ENCODE data around the gene SPPL2B.

The SPPL2B gene

DNA sequence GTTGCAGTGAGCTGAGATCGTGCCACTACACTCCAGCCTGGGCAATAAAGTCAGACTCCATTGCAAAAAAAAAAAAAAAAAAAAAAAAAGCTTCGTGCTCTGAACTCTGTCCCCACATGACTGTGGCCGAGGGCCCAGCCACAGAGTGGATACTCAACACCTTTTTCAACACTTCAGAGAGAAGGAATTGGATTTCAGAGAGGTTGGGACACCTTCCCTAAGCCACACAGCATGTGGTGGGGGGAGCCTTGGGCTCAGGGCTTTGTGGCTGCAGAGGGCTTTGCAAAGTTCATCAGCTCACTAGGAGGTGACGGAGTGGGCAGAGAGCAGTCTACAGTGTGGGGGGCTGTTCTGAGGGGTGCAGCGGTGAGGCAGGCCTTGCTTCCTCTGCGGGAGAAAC, 9.6 kb upstream of the SPPL2B start:
- no peak for DNase-seq
- no peak overlapping the region for H3K4me3 ChIP-seq
- peaks cover 0 to 14% (median 13%) of the 10 kb centered on the region in 3 donors for H3K9me3 ChIP-seq
- H3K27me3 ChIP-seq, result peaks cover 0 to 6% of the 10 kb centered on the region in 2 donors
- intact Hi-C loops (cut with DNase I; ENCODE audit: low total_unique reads), result no loop called here
- H3K27ac ChIP-seq, result no peak overlapping the region
- H3K36me3 ChIP-seq, result peaks cover 8 to 34% (median 25%) of the 10 kb centered on the region in 3 donors
- peaks cover 0 to 6% (median 0%) of the 10 kb centered on the region in 4 donors for H3K4me1 ChIP-seq
- TF ChIP-seq, protein P1, sequence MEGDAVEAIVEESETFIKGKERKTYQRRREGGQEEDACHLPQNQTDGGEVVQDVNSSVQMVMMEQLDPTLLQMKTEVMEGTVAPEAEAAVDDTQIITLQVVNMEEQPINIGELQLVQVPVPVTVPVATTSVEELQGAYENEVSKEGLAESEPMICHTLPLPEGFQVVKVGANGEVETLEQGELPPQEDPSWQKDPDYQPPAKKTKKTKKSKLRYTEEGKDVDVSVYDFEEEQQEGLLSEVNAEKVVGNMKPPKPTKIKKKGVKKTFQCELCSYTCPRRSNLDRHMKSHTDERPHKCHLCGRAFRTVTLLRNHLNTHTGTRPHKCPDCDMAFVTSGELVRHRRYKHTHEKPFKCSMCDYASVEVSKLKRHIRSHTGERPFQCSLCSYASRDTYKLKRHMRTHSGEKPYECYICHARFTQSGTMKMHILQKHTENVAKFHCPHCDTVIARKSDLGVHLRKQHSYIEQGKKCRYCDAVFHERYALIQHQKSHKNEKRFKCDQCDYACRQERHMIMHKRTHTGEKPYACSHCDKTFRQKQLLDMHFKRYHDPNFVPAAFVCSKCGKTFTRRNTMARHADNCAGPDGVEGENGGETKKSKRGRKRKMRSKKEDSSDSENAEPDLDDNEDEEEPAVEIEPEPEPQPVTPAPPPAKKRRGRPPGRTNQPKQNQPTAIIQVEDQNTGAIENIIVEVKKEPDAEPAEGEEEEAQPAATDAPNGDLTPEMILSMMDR (IDR thresholded peaks at IDR 0.05), result no peak

- intact Hi-C loops (cut with DNase I; ENCODE audit: low total_unique reads), result no loop called here
- Histone ChIP-seq H3K4me1 (peaks cover 0 to 6% (median 0%) of the 10 kb centered on the region in 4 donors), H3K4me3 (no peak overlapping the region), H3K9me3 (peaks cover 0 to 13% (median 11%) of the 10 kb centered on the region in 3 donors), H3K27me3 (peaks cover 0 to 3% of the 10 kb centered on the region in 2 donors), H3K27ac (no peak overlapping the region), H3K36me3 (peaks cover 8 to 41% (median 31%) of the 10 kb centered on the region in 3 donors)
- TF ChIP-seq, protein P1 (IDR thresholded peaks at IDR 0.05), result no peak
- DNase-seq, result no peak
Observed at GRCh38 chr19:2319551-2319950, 8.9 kb upstream of the SPPL2B start.

DNA sequence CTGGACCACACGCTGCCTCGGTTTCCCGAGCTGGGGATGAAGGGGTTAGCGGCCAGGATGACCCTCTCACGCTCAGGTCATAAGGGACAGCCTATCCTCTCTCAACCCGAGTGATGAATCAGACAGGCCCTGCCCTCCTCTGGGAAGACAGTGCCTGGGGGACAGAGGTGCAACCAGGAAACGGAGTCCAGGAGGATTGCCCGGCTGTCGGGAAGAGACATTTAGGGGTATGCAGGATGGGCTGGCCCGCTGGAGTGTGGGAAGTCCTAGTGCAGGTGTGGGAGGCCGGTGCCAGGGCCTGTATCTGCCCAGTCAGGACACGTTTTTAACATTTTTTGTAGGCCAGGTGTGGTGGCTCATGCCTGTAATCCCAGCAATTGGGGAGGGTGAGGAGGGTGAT, 8.4 kb upstream of the SPPL2B start:
- H3K27ac ChIP-seq, result no peak overlapping the region
- peaks cover 8 to 46% (median 36%) of the 10 kb centered on the region in 3 donors for H3K36me3 ChIP-seq
- H3K9me3 ChIP-seq, result peaks cover 0 to 8% (median 6%) of the 10 kb centered on the region in 3 donors
- H3K27me3 ChIP-seq, result no peaks in the 10 kb centered on the region
- TF ChIP-seq, protein P1 (IDR thresholded peaks at IDR 0.05), result no peak
- H3K4me3 ChIP-seq, result no peak overlapping the region
- no peak for DNase-seq
- intact Hi-C loops (cut with DNase I; ENCODE audit: low total_unique reads), result no loop called here
- H3K4me1 ChIP-seq, result peaks cover 0 to 6% (median 0%) of the 10 kb centered on the region in 4 donors

DNA sequence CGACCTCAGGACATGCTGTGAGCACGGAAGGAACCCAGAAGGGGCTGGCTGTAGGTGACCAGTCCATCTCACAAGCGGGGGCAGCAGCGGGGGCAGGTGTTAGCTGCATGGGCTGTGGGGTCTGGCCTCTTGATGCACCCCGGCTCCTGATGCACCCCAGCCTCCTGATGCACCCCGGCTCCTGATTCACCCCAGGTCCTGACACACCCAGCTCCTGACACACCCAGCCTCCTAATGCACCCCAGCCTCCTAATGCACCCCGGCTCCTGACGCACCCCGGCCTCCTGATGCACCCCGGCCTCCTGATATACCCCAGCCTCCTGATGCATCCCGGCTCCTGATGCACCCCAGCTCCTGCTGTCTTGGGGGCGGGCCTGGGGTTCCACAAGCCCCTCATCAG, 7.5 kb upstream of the SPPL2B start:
- Histone ChIP-seq H3K27ac (no peak overlapping the region), H3K36me3 (peaks cover 8 to 54% (median 42%) of the 10 kb centered on the region in 3 donors), H3K4me1 (peaks cover 0 to 6% (median 3%) of the 10 kb centered on the region in 4 donors), H3K27me3 (no peaks in the 10 kb centered on the region), H3K9me3 (no peaks in the 10 kb centered on the region), H3K4me3 (no peak overlapping the region)
- intact Hi-C loops (cut with DNase I; ENCODE audit: low total_unique reads), result no loop called here
- no peak for DNase-seq
- TF ChIP-seq, protein P1 (IDR thresholded peaks at IDR 0.05), result no peak

DNA sequence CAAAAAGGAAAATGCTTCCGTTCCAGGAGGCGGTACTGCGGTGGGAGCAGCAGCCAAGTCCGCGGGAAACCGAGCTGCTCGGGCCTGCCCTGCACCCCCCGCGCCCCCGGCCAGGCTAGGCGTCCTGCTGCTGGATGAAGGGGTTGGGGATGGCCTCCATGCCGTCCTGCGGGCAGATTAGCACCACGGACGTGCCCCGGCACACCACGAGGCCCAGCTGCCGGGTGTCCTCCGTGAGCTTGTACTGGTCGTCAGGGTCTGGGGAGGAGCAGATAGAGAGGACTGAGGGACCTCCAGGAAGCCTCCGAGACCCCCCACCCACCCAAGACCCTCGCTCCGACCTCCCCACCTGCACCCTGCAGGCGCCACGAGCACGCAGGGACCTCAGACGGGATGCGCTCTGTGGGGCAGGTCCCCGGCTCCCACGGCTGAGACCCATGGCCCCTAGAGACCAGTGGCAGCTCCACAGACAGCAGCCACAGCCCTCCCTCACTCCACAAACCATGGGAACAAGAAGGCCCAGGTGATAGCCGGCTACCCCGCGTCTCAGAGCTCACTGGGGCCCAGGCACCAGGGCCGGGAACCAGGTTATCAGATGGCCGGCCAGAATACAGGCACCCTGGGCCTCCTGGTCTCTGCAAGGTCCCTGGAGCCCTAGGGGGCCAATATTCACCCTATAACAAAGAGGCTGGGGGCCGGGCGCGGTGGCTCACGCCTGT, 6.8 kb upstream of the SPPL2B start:
- H3K9me3 ChIP-seq, result no peaks in the 10 kb centered on the region
- DNase-seq, result no peak
- peaks cover 8 to 58% (median 42%) of the 10 kb centered on the region in 3 donors for H3K36me3 ChIP-seq
- TF ChIP-seq, protein P1 (IDR thresholded peaks at IDR 0.05), result no peak
- intact Hi-C loops (cut with DNase I; ENCODE audit: low total_unique reads), result no loop called here
- H3K4me1 ChIP-seq, result peaks cover 0 to 11% (median 5%) of the 10 kb centered on the region in 4 donors
- H3K4me3 ChIP-seq, result no peak overlapping the region
- H3K27me3 ChIP-seq, result no peaks in the 10 kb centered on the region
- no peak overlapping the region for H3K27ac ChIP-seq

Data from tibial artery (tissue), 4 donors.